Right lobe of liver (tissue), 4 donors: ENCODE results near the gene KCNJ2.

Experiments
- POLR2A ChIP-seq: fragments of 450-650 bp; IDR thresholded peaks from one replicate; pipeline ENCODE4 v1.6.1; 2017; ENCODE audit warnings: antibody characterized with exemption, mild to moderate bottlenecking
- TF ChIP-seq, protein P1 (sequence below), 4 donors: fragments of 200-600 bp in 3 of 4; fragments of 450-650 bp in 1 of 4; IDR thresholded peaks; one replicate each; pipeline versions ENCODE4 v1.5.1 to v1.8.0; 2016 to 2022; ENCODE audit warnings: antibody characterized with exemption in 4 of 4, mild to moderate bottlenecking in 2 of 4
- donor health status: DM: no; HTN: no; CAD: no.
- donor health status: DM: no; HTN: no; CAD: no.
- donor health status: DM: no; HTN: yes; CAD: no.

DNA sequence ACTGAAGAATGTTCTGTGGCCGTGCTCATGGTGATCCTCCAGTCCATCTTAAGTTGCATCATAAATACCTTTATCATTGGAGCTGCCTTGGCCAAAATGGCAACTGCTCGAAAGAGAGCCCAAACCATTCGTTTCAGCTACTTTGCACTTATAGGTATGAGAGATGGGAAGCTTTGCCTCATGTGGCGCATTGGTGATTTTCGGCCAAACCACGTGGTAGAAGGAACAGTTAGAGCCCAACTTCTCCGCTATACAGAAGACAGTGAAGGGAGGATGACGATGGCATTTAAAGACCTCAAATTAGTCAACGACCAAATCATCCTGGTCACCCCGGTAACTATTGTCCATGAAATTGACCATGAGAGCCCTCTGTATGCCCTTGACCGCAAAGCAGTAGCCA lies 36.8 kb upstream of the KCNJ2 start:
- TF ChIP-seq POLR2A = no peak
- TF ChIP-seq, protein P1, sequence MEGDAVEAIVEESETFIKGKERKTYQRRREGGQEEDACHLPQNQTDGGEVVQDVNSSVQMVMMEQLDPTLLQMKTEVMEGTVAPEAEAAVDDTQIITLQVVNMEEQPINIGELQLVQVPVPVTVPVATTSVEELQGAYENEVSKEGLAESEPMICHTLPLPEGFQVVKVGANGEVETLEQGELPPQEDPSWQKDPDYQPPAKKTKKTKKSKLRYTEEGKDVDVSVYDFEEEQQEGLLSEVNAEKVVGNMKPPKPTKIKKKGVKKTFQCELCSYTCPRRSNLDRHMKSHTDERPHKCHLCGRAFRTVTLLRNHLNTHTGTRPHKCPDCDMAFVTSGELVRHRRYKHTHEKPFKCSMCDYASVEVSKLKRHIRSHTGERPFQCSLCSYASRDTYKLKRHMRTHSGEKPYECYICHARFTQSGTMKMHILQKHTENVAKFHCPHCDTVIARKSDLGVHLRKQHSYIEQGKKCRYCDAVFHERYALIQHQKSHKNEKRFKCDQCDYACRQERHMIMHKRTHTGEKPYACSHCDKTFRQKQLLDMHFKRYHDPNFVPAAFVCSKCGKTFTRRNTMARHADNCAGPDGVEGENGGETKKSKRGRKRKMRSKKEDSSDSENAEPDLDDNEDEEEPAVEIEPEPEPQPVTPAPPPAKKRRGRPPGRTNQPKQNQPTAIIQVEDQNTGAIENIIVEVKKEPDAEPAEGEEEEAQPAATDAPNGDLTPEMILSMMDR (IDR thresholded peaks at IDR 0.05) = no peak
